Loucy (cell line): ENCODE data around the gene ATF5.

Experiments
- H2AFZ ChIP-seq: fragments of 200-600 bp; sonication (generic); 2 replicates; pipeline ENCODE4 v1.6.0; 2016; ENCODE audit warnings: antibody characterized with exemption, mild to moderate bottlenecking, low read length, moderate library complexity
- H3F3A ChIP-seq: fragments of 200-600 bp; 2 replicates; pipeline ENCODE4 v1.6.0; 2016; ENCODE audit warnings: antibody characterized with exemption, low read depth, mild to moderate bottlenecking
- H3K27me3 ChIP-seq: fragments of 200-600 bp; sonication (generic); 2 replicates; pipeline ENCODE4 v1.6.1; 2014; ENCODE audit warnings: low read length, mild to moderate bottlenecking; ENCODE audit not compliant: insufficient read depth, poor library complexity, severe bottlenecking
- H3K36me3 ChIP-seq: fragments of 200-600 bp; sonication (generic); 2 replicates; pipeline ENCODE4 v1.6.1; 2016; ENCODE audit warnings: low read length; ENCODE audit not compliant: insufficient read depth
- H3K4me1 ChIP-seq: fragments of 200-600 bp; sonication (generic); 2 replicates; pipeline ENCODE4 v1.5.1; 2014; ENCODE audit warnings: low read length, mild to moderate bottlenecking; ENCODE audit not compliant: insufficient read depth, poor library complexity, severe bottlenecking
- H3K4me2 ChIP-seq: fragments of 200-600 bp; sonication (generic); 2 replicates; pipeline ENCODE4 v1.6.0; 2014; ENCODE audit warnings: antibody characterized with exemption, low read length, low read depth, mild to moderate bottlenecking; ENCODE audit not compliant: poor library complexity, severe bottlenecking
- H3K4me3 ChIP-seq: fragments of 200-600 bp; sonication (generic); 2 replicates; pipeline ENCODE4 v1.5.1; 2014; ENCODE audit warnings: low read length, mild to moderate bottlenecking, mixed read lengths; ENCODE audit not compliant: poor library complexity, severe bottlenecking
- H3K79me2 ChIP-seq: fragments of 200-600 bp; sonication (generic); 2 replicates; pipeline ENCODE4 v1.6.1; 2014; ENCODE audit warnings: low read length; ENCODE audit not compliant: insufficient read depth
- H3K9ac ChIP-seq: fragments of 200-600 bp; sonication (generic); 2 replicates; pipeline ENCODE4 v1.6.0; 2014; ENCODE audit warnings: mild to moderate bottlenecking, low read depth, low read length, moderate library complexity; ENCODE audit not compliant: poor library complexity, severe bottlenecking
- H3K9me2 ChIP-seq: fragments of 200-600 bp; sonication (generic); replicated peaks from 2 replicates; pipeline ENCODE4 v1.6.1; 2016; ENCODE audit warnings: low read depth, low read length, mixed read lengths
- H3K9me3 ChIP-seq: fragments of 200-600 bp; sonication (generic); 2 replicates; pipeline ENCODE4 v1.6.1; 2014; ENCODE audit warnings: mild to moderate bottlenecking, antibody characterized with exemption, low read length, low read depth; ENCODE audit not compliant: insufficient read depth
- H4K20me1 ChIP-seq: fragments of 200-600 bp; sonication (generic); 2 replicates; pipeline ENCODE4 v1.6.0; 2014; ENCODE audit warnings: antibody characterized with exemption, low read length, mild to moderate bottlenecking; ENCODE audit not compliant: insufficient read depth, poor library complexity, severe bottlenecking
- EZH2phosphoT487 ChIP-seq: fragments of 200-600 bp; IDR thresholded peaks from 2 replicates; pipeline ENCODE4 v1.6.1; 2018; ENCODE audit warnings: antibody characterized with exemption, mild to moderate bottlenecking, moderate library complexity, borderline replicate concordance
- TF ChIP-seq, protein P1 (sequence below): fragments of 200-600 bp; sonication (generic); conservative IDR thresholded peaks from 2 replicates; pipeline ENCODE4 v1.5.1; 2014; ENCODE audit warnings: mild to moderate bottlenecking, antibody characterized with exemption, low read length

The ATF5 gene

DNA sequence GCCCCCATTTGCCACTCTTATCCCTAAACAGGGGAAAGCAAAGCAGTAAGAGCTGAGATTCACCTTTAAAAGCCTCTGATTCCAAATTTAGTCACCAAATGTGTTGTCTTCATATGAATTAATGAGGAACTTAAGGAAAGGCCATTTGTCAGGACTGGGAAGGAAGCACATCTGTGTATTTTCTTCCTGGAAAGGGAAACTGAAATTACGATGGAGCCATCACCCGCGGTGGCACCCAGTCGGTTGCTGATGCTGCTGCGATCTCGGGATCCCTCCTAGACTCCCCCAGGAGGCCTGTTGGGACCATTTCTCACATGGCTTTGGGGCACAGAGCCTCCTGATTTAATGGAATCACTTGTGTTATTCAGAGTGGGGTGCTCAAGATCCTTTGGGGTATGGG, 24.9 kb upstream of the ATF5 start:
- no peaks in the 10 kb centered on the region for H3K27me3 ChIP-seq
- H3K79me2 ChIP-seq = peaks cover 21% of the 10 kb centered on the region; the same call in 1 of the 2 replicates
- H3K36me3 ChIP-seq = peaks cover 30% of the 10 kb centered on the region; the same call in 1 of the 2 replicates
- H3K4me3 ChIP-seq = no peak overlapping the region
- H3K4me2 ChIP-seq = no peak overlapping the region
- H3K9me2 ChIP-seq = no peaks in the 10 kb centered on the region
- peaks cover 5% of the 10 kb centered on the region for H3K4me1 ChIP-seq
- no peak overlapping the region for H3K9ac ChIP-seq
- TF ChIP-seq, protein P1, sequence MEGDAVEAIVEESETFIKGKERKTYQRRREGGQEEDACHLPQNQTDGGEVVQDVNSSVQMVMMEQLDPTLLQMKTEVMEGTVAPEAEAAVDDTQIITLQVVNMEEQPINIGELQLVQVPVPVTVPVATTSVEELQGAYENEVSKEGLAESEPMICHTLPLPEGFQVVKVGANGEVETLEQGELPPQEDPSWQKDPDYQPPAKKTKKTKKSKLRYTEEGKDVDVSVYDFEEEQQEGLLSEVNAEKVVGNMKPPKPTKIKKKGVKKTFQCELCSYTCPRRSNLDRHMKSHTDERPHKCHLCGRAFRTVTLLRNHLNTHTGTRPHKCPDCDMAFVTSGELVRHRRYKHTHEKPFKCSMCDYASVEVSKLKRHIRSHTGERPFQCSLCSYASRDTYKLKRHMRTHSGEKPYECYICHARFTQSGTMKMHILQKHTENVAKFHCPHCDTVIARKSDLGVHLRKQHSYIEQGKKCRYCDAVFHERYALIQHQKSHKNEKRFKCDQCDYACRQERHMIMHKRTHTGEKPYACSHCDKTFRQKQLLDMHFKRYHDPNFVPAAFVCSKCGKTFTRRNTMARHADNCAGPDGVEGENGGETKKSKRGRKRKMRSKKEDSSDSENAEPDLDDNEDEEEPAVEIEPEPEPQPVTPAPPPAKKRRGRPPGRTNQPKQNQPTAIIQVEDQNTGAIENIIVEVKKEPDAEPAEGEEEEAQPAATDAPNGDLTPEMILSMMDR = no peak
- TF ChIP-seq EZH2phosphoT487 = no peak
- H4K20me1 ChIP-seq = peaks cover 26% of the 10 kb centered on the region
- H3F3A ChIP-seq = no peaks in the 10 kb centered on the region
- H3K9me3 ChIP-seq = no peaks in the 10 kb centered on the region
- H2AFZ ChIP-seq = no peak overlapping the region

DNA sequence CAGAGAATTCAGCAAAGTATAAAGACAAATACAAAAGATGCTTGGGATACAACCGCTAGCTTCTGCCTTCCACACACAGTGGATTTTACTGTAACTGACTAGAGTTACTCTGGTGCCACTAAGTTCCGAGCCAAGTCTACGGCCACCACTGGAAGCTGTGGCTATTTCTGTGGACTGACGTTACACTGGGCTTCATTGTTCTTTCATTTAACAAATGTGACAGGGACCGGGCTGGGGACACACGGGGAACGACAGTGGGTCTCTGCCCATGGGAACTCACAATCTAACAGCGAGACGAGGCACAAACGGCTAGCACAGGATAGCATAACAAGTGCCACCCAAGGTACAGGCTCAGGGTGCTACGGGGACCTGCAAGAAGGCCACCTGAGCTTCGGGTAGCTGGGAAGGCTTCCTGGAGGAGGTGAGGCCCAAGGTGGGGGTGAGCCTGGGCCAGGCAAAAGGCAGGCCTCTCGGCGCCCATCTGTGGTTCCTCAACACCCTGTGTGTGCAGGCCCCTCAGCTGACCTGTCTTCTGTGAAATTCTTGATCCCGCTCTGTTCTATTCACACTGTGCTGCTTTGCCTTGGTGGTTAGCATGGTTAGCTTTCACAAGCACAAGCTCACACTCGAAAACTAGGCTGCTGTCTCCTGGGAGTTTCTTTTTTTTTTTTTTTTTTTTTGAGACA, 22.0 kb upstream of the ATF5 start:
- Histone ChIP-seq H3K79me2 (peaks cover 43% of the 10 kb centered on the region; the same call in 1 of the 2 replicates), H3K9ac (no peak overlapping the region), H3K36me3 (peaks cover 56% of the 10 kb centered on the region; the same call in 1 of the 2 replicates), H4K20me1 (peaks cover 55% of the 10 kb centered on the region), H3K9me2 (no peaks in the 10 kb centered on the region), H3K4me2 (no peak overlapping the region), H3K27me3 (no peaks in the 10 kb centered on the region), H2AFZ (no peak overlapping the region), H3K4me1 (peaks cover 11% of the 10 kb centered on the region), H3K9me3 (no peaks in the 10 kb centered on the region), H3F3A (no peaks in the 10 kb centered on the region), H3K4me3 (no peak overlapping the region)
- TF ChIP-seq, protein P1 = no peak
- TF ChIP-seq EZH2phosphoT487 = no peak

DNA sequence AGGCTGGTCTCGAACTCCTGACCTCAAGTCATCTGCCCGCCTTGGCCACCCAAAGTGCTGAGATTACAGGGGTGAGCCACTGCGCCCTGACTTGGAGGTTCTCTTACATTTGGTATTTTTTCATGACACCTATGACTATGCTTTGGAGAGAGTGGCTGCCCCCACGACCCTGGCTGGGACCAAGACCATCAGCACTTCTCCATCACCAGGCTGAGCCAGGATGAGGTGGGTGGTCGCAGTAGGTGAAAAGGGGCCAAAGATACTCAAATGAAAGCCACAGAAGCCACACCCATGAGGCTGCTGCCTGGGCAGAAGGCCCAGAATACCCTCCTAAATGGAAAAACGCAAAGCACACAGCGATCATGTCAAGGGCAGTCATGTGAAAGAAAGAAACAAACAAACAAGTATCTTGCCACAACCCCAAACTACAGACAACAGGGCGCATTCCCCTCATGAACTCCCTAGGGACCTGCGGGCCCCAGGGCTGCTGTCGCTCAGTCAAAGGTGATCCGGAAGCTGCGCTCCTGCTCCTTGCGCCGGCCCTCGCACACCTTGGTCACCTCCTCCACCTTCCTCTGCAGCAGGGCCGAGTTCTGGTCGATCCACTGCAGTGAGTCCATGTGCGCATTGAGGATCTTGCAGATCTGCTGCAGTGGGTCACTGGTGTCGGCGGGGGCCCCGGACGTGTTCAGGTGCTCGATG, 21.1 kb upstream of the ATF5 start:
- H2AFZ ChIP-seq = no peak overlapping the region
- peaks cover 11% of the 10 kb centered on the region for H3K4me1 ChIP-seq
- H3K4me2 ChIP-seq = no peak overlapping the region
- peaks cover 60% of the 10 kb centered on the region for H4K20me1 ChIP-seq
- no peak overlapping the region for H3K4me3 ChIP-seq
- TF ChIP-seq, protein P1 = no peak
- TF ChIP-seq EZH2phosphoT487 = no peak
- no peaks in the 10 kb centered on the region for H3F3A ChIP-seq
- peaks cover 63% of the 10 kb centered on the region; the same call in 1 of the 2 replicates for H3K36me3 ChIP-seq
- no peaks in the 10 kb centered on the region for H3K9me3 ChIP-seq
- H3K79me2 ChIP-seq = peaks cover 51% of the 10 kb centered on the region; the same call in 1 of the 2 replicates
- H3K9ac ChIP-seq = no peak overlapping the region
- H3K27me3 ChIP-seq = no peaks in the 10 kb centered on the region
- H3K9me2 ChIP-seq = no peaks in the 10 kb centered on the region
